ENCODE results near the gene GPHN. TPM values are rescaled to one million over a fixed set of nuclear protein-coding genes. Genes with fewer than 3 reads are reported as not detected.

GPHN gene
- total and polyA plus RNA-seq, 10 of the 15 experiments (the other 5 are each of a cell fraction or from before 2014, with no cell fraction given), result 22.3 to 48.8 (median 33.1) TPM

DNA sequence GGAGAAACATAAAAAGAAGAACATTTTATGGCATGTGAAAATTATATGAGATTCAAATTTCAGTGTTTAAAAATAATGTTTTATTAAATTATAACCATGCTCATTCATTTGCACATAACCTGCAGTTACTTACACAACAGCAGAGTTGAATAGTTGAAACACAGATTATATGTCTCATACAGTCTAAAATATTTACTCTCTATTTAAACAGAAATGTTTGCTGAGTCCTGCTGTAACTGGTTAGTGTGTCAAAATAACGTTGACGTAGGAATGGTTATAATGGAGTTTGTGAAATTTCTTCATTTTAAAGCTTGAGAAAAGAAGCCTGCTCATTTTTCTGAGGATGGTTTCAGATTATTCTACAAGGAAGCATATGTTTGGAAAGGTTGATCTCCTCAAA is 484.8 kb downstream of the GPHN start:
- no peak for FAIRE-seq
- TF ChIP-seq, protein P1, sequence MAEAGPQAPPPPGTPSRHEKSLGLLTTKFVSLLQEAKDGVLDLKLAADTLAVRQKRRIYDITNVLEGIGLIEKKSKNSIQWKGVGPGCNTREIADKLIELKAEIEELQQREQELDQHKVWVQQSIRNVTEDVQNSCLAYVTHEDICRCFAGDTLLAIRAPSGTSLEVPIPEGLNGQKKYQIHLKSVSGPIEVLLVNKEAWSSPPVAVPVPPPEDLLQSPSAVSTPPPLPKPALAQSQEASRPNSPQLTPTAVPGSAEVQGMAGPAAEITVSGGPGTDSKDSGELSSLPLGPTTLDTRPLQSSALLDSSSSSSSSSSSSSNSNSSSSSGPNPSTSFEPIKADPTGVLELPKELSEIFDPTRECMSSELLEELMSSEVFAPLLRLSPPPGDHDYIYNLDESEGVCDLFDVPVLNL (IDR thresholded peaks at IDR 0.05; ENCODE audit: low read depth, low read length), result no peak
- TF ChIP-seq ZNF687 (IDR thresholded peaks at IDR 0.05) (no peak), BACH1 (IDR thresholded peaks at IDR 0.05; ENCODE audit: borderline replicate concordance) (no peak), YBX1 (IDR thresholded peaks at IDR 0.05) (no peak), ZNF24 (IDR thresholded peaks at IDR 0.05) (no peak), NBN (IDR thresholded peaks at IDR 0.05) (no peak), FOXM1 (IDR thresholded peaks at IDR 0.05; ENCODE audit: low read depth, low read length) (no peak), IKZF2 (IDR thresholded peaks at IDR 0.05) (no peak), NFYB (IDR thresholded peaks at IDR 0.05; ENCODE audit: insufficient read depth, low read depth, low read length) (no peak), GATAD2B (conservative IDR thresholded peaks at IDR 0.05; ENCODE audit: low read depth) (no peak), RELB (IDR thresholded peaks at IDR 0.05; ENCODE audit: low read depth) (no peak), TAF1 (IDR thresholded peaks at IDR 0.05; ENCODE audit: borderline replicate concordance, low read depth, low read length) (no peak), SMAD1 (IDR thresholded peaks at IDR 0.05; ENCODE audit: low read depth, partially characterized antibody) (no peak), SREBF2 (IDR thresholded peaks at IDR 0.05; ENCODE audit: low read length) (no peak)
- TF ChIP-seq, protein P2, sequence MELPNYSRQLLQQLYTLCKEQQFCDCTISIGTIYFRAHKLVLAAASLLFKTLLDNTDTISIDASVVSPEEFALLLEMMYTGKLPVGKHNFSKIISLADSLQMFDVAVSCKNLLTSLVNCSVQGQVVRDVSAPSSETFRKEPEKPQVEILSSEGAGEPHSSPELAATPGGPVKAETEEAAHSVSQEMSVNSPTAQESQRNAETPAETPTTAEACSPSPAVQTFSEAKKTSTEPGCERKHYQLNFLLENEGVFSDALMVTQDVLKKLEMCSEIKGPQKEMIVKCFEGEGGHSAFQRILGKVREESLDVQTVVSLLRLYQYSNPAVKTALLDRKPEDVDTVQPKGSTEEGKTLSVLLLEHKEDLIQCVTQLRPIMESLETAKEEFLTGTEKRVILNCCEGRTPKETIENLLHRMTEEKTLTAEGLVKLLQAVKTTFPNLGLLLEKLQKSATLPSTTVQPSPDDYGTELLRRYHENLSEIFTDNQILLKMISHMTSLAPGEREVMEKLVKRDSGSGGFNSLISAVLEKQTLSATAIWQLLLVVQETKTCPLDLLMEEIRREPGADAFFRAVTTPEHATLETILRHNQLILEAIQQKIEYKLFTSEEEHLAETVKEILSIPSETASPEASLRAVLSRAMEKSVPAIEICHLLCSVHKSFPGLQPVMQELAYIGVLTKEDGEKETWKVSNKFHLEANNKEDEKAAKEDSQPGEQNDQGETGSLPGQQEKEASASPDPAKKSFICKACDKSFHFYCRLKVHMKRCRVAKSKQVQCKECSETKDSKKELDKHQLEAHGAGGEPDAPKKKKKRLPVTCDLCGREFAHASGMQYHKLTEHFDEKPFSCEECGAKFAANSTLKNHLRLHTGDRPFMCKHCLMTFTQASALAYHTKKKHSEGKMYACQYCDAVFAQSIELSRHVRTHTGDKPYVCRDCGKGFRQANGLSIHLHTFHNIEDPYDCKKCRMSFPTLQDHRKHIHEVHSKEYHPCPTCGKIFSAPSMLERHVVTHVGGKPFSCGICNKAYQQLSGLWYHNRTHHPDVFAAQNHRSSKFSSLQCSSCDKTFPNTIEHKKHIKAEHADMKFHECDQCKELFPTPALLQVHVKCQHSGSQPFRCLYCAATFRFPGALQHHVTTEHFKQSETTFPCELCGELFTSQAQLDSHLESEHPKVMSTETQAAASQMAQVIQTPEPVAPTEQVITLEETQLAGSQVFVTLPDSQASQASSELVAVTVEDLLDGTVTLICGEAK (IDR thresholded peaks at IDR 0.05; ENCODE audit: borderline replicate concordance), result no peak

More for the DNA sequence above, 484.8 kb downstream of the GPHN start:
- Histone ChIP-seq H3K4me1 (ENCODE audit: control insufficient read depth, insufficient read depth, low read length) (peaks cover 3% of the 10 kb centered on the region), H3K27ac (ENCODE audit: control insufficient read depth, insufficient read depth) (no peak overlapping the region), H3K36me3 (ENCODE audit: control insufficient read depth in 2 of 2, insufficient read depth in 2 of 2, low read length in 1 of 2) (no peaks in the 10 kb centered on the region; a peak in 1 of 4 replicates), H3K9me3 (replicated peaks; ENCODE audit: control insufficient read depth, insufficient read depth, low read length) (no peaks in the 10 kb centered on the region; the same call in 2 of the 3 replicates), H3K4me3 (no peak overlapping the region), H3K9ac (ENCODE audit: control insufficient read depth, insufficient read depth, low read length) (no peak overlapping the region), H2AFZ (ENCODE audit: control insufficient read depth, low read depth, low read length) (no peak overlapping the region), H3K27me3 (replicated peaks in 1 of 2; ENCODE audit: control insufficient read depth in 2 of 2, insufficient read depth in 2 of 2, low read length in 1 of 2) (no peaks in the 10 kb centered on the region), H3K79me2 (ENCODE audit: control insufficient read depth, insufficient read depth, low read length) (no peaks in the 10 kb centered on the region), H3K4me2 (ENCODE audit: control insufficient read depth, insufficient read depth) (no peak overlapping the region), H4K20me1 (ENCODE audit: control insufficient read depth, insufficient read depth) (no peaks in the 10 kb centered on the region)
- POLR2A ChIA-PET, result no interaction called here
- intact Hi-C loops (cut with micrococcal nuclease; ENCODE audit: unreplicated experiment) (no loop called here), in situ Hi-C loops (cut with MboI) (no loop called here)
- no peak for DNase-seq (ENCODE audit: low read depth, low spot score)
- no peak for ATAC-seq
- CTCF ChIA-PET, result interaction anchor here (1.1 kb wide), 1 partner anchor 8 kb away, joined by 5 read pairs; no protein-coding TSS in a partner anchor
- RAD21 ChIA-PET (ENCODE audit: unreplicated experiment), result no interaction called here
- SMC1A ChIA-PET (ENCODE audit: uncharacterized antibody, unreplicated experiment), result no interaction called here
- BruUV-seq (replicated peaks), result no TSS peak
- 85% methylated on average over 2 of the region's 2 CpGs for WGBS (ENCODE audit: insufficient coverage, insufficient replicate concordance, low lambda C conversion rate, missing lambda C conversion rate)
